Glutamatergic neuron (in vitro differentiated cells): ENCODE data around the gene ZPR1. TPM values are rescaled to one million over a fixed set of nuclear protein-coding genes. Genes with fewer than 3 reads are reported as not detected.

Experiments
- DNase-seq: peaks from one replicate; pipeline ENCODE4 v3.0.0; 2022
- H3K27ac Mint-ChIP-seq: one replicate; pipeline ENCODE4 v1.8.0; 2020; ENCODE audit warnings: mild to moderate bottlenecking, mixed read lengths, inconsistent platforms; ENCODE audit not compliant: unreplicated experiment
- H3K27me3 Mint-ChIP-seq: one replicate; pipeline ENCODE4 v1.8.0; 2020; ENCODE audit warnings: mild to moderate bottlenecking, moderate library complexity, mixed read lengths, inconsistent platforms; ENCODE audit not compliant: unreplicated experiment
- H3K36me3 Mint-ChIP-seq: one replicate; pipeline ENCODE4 v1.8.0; 2020; ENCODE audit warnings: mild to moderate bottlenecking, mixed read lengths, inconsistent platforms; ENCODE audit not compliant: unreplicated experiment
- H3K4me1 Mint-ChIP-seq: one replicate; pipeline ENCODE4 v1.8.0; 2020; ENCODE audit warnings: mild to moderate bottlenecking, low read depth, mixed read lengths, inconsistent platforms; ENCODE audit not compliant: unreplicated experiment
- H3K4me3 Mint-ChIP-seq: one replicate; pipeline ENCODE4 v1.8.0; 2020; ENCODE audit warnings: mild to moderate bottlenecking, mixed read lengths, inconsistent platforms; ENCODE audit not compliant: unreplicated experiment
- H3K9me3 Mint-ChIP-seq: one replicate; pipeline ENCODE4 v1.8.0; 2020; ENCODE audit warnings: mild to moderate bottlenecking, moderate library complexity, mixed read lengths, inconsistent platforms; ENCODE audit not compliant: unreplicated experiment
- total RNA-seq: library from RNA; stranded (reverse); fragmentation: NEBNext Ultra II Directional; extraction: Animal tissue kit (Norgen Biotek cat#: 25700); gene quantifications from one replicate; pipeline ENCODE4 v1.2.1, GENCODE V29; 2021; ENCODE audit not compliant: unreplicated experiment
- TF ChIP-seq, protein P1 (sequence below): fragments of 200-600 bp; sonication (generic); IDR thresholded peaks from one replicate; pipeline ENCODE4 v1.5.0; 2021; ENCODE audit not compliant: partially characterized antibody, unreplicated experiment

Gene ZPR1
- total RNA-seq, 1 donor from 2014 or later: 61.9 TPM

DNA sequence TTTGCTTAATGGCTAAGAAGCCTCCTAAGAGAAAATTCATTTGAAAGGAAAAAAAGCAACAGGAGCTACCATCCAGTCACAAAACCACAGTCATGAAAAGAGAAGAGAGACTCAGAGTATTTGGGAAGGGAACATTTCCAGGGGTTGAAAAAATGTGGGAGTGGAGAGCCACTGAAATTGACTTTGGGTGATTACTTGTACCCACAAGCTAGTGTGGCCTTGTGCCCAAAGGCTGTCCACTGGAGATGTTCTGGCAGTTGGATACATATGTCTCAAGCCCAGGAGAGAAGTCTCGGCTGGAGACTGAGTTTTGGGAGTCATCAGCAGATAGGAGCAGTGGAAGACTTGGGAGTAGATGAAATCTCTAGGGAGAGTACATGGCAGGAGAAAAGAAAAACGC is 7.0 kb upstream of the ZPR1 start:
- no peak overlapping the region for H3K27ac Mint-ChIP-seq
- no peaks in the 10 kb centered on the region for H3K36me3 Mint-ChIP-seq
- TF ChIP-seq, protein P1, sequence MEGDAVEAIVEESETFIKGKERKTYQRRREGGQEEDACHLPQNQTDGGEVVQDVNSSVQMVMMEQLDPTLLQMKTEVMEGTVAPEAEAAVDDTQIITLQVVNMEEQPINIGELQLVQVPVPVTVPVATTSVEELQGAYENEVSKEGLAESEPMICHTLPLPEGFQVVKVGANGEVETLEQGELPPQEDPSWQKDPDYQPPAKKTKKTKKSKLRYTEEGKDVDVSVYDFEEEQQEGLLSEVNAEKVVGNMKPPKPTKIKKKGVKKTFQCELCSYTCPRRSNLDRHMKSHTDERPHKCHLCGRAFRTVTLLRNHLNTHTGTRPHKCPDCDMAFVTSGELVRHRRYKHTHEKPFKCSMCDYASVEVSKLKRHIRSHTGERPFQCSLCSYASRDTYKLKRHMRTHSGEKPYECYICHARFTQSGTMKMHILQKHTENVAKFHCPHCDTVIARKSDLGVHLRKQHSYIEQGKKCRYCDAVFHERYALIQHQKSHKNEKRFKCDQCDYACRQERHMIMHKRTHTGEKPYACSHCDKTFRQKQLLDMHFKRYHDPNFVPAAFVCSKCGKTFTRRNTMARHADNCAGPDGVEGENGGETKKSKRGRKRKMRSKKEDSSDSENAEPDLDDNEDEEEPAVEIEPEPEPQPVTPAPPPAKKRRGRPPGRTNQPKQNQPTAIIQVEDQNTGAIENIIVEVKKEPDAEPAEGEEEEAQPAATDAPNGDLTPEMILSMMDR: no peak
- peaks cover 3% of the 10 kb centered on the region for H3K4me1 Mint-ChIP-seq
- no peaks in the 10 kb centered on the region for H3K27me3 Mint-ChIP-seq
- H3K4me3 Mint-ChIP-seq: no peak overlapping the region
- DNase-seq: no peak
- no peaks in the 10 kb centered on the region for H3K9me3 Mint-ChIP-seq

DNA sequence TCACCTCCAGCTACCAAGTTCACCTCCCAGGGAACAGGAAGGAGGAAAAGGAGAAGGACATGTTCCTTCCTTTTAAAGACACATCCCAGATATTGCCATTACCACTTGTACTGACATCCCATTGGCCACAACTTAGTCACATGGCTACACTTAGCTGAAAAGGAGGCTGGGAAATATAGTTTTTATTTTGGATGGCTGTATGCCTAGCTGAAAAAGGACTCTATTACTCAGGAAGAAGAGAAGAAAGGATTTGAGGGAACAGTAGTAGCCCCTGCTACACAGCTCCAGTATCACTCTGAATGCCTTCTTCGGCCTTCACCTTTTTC is 5.9 kb upstream of the ZPR1 start:
- Mint-ChIP-seq H3K27me3 (peaks cover 3% of the 10 kb centered on the region), H3K36me3 (no peaks in the 10 kb centered on the region), H3K4me1 (peaks cover 3% of the 10 kb centered on the region), H3K27ac (no peak overlapping the region), H3K9me3 (no peaks in the 10 kb centered on the region), H3K4me3 (no peak overlapping the region)
- no peak for DNase-seq
- TF ChIP-seq, protein P1: no peak

GRCh38 chr11:116792869-116793771 is 5.3 kb upstream of the ZPR1 start:
- no peak overlapping the region for H3K4me3 Mint-ChIP-seq
- no peak overlapping the region for H3K27ac Mint-ChIP-seq
- TF ChIP-seq, protein P1: no peak
- no peaks in the 10 kb centered on the region for H3K36me3 Mint-ChIP-seq
- H3K27me3 Mint-ChIP-seq: peaks cover 6% of the 10 kb centered on the region
- H3K4me1 Mint-ChIP-seq: peaks cover 3% of the 10 kb centered on the region
- H3K9me3 Mint-ChIP-seq: no peaks in the 10 kb centered on the region
- no peak for DNase-seq

DNA sequence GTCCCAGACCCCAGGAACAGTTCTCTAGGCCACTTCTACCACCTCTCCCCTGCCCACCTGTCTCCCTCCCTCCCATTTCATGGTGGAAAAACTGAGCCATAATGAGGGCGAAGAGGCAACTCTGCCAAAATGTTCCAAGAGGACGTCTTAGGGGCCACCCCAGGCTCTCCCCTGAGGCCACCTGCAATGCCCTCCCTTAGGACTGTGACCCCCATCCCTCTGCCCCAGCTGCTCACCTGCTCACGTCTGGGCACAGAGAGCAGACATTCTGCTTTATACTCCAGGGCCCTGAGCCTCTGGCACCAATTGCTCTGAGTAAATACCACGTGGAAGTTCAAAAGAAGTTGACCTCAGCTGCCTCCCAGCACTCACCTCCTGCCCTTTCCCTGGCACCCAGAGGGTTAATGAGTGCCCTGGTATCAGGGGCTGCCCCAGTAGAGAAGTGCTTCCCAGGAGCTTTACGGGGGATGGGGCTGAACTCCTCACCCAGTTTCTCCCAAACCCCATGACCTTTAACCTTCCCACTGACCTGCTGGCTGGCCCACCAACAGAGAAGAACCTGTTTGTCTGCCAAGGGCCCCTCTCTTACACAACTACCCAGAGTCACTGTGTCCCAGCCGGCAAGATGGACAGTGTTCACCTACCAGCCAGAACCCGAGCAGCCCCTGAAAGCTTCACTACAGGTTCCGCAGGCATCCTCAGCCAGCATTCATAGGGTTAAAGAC is 4.5 kb upstream of the ZPR1 start:
- TF ChIP-seq, protein P1: no peak
- Mint-ChIP-seq H3K4me1 (peaks cover 3% of the 10 kb centered on the region), H3K27me3 (peaks cover 9% of the 10 kb centered on the region), H3K9me3 (no peaks in the 10 kb centered on the region), H3K36me3 (no peaks in the 10 kb centered on the region), H3K27ac (no peak overlapping the region), H3K4me3 (no peak overlapping the region)
- DNase-seq: no peak

- Mint-ChIP-seq H3K27ac (no peak within 1 kb of the TSS), H3K36me3 (no peaks in the 10 kb centered on the region), H3K4me3 (no peak within 1 kb of the TSS), H3K27me3 (peaks cover 12% of the 10 kb centered on the region), H3K4me1 (peaks cover 8% of the 10 kb centered on the region), H3K9me3 (peaks cover 3% of the 10 kb centered on the region)
- no peak for DNase-seq
- TF ChIP-seq, protein P1: no peak
Observed at GRCh38 chr11:116791813-116792143, 4.0 kb upstream of the ZPR1 start, which contains the start of gene APOA5. TSS of gene APOA5 (minus strand) at chr11:116791879. CDS start at chr11:116791860, 19 bp downstream.
